K562 (cell line): Measurements from ENCODE around the gene BLOC1S2. TPM values are rescaled to one million over a fixed set of nuclear protein-coding genes. Genes with fewer than 3 reads are reported as not detected.

Experiments used
- KLF1 ChIP-seq: fragments of 450-650 bp; IDR thresholded peaks from 2 replicates; pipeline ENCODE4 v1.6.1; 2016; ENCODE audit warnings: missing genetic modification characterization, missing compliant biosample characterization
- RBBP5 ChIP-seq: fragments of 200-600 bp; sonication (generic); IDR thresholded peaks from 2 replicates; pipeline ENCODE4 v1.6.1; 2012; ENCODE audit warnings: borderline replicate concordance, mild to moderate bottlenecking, low read length, control low read depth, inconsistent platforms; ENCODE audit not compliant: insufficient read depth, poor library complexity, severe bottlenecking
- polyA plus RNA-seq, 8 experiments: library from polyadenylated mRNA; depleted of rRNA in 4 of 8; stranded (reverse) in 5 of 8; unstranded in 3 of 8; fragments of >200 nt; fragmentation: Nextera tagmentation in 2 of 8; fragmentation: Illumina TruSeq in 1 of 8; extraction: Ambion mirVana in 2 of 8; extraction: Trizol in 1 of 8; gene quantifications; 2 replicates each; pipeline versions ENCODE4 v1.2.1 to v1.2.3, GENCODE V29; 2011 to 2014; ENCODE audit warnings: inconsistent platforms in 1 of 8, missing spikeins in 1 of 8
- total RNA-seq, 7 experiments: library from RNA; depleted of rRNA in 6 of 7; stranded (reverse); fragments of >200 nt in 6 of 7; fragmentation: Illumina TruSeq in 2 of 7; extraction: Trizol in 2 of 7; gene quantifications; 2 replicates each; pipeline versions ENCODE4 v1.2.1 to v1.2.3, GENCODE V29; 2011 to 2021; ENCODE audit warnings: low replicate concordance in 1 of 7
- TF ChIP-seq, protein P1 (sequence below): fragments of 450-650 bp; IDR thresholded peaks from 2 replicates; pipeline ENCODE4 v1.6.1; 2016; ENCODE audit warnings: borderline replicate concordance
- TF ChIP-seq, protein P2 (sequence below), 2 experiments: fragments of 450-650 bp; IDR thresholded peaks; 2 replicates each; pipeline ENCODE4 v1.6.1; 2016; ENCODE audit warnings: mild to moderate bottlenecking in 2 of 2, borderline replicate concordance in 1 of 2, low read depth in 1 of 2, moderate library complexity in 1 of 2
- TF ChIP-seq, protein P3 (sequence below): fragments of 450-650 bp; IDR thresholded peaks from 2 replicates; pipeline ENCODE4 v1.6.1; 2016; ENCODE audit warnings: low read depth

The BLOC1S2 gene
- total and polyA plus RNA-seq, 9 of the 15 experiments (the other 6 are each of a cell fraction or from before 2014, with no cell fraction given): 29.5 to 45.8 (median 34.9) TPM

DNA sequence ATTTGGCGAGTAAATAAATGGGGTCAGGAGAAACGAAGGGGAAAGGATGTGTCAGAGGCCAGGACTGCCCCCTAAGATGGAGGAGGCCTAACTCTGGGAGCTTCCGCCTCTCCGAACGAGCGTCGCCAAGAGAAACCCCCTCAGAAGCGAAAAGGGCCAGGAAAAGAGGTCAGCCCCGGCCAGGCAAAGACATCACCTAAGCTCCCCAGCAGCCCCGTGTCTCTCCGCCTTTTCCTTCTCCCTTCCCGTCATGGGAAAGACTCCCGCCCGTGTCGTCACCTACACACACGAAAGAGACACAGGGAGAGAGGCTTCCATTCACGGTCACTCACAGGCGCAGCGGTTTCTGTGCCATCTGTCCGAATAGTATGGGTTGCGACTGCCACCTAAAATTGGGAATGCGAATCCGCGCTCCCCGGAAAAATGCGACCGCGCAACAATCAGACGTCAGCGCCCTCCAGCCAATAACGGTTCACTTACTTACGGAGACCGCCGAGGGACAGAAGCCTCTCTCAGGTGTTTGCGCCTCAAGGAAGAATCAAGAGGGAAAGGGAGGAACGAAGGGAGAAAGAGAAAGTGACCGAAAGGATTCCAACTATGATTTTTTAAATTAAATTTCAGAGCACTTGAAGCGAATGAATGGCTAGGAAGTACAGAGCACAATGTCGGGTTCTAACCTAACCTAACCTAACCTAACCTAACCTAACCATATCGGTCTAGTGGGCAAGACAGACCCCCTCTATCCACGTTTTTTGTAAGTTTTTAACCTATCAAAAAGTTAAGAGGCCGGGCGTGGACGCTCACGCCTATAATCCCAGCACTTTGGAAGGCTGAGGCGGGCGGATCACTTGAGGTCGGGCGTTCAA is 19.0 kb downstream of the BLOC1S2 start, which contains the start of gene CWF19L1 (continued):
- TF ChIP-seq, protein P1, sequence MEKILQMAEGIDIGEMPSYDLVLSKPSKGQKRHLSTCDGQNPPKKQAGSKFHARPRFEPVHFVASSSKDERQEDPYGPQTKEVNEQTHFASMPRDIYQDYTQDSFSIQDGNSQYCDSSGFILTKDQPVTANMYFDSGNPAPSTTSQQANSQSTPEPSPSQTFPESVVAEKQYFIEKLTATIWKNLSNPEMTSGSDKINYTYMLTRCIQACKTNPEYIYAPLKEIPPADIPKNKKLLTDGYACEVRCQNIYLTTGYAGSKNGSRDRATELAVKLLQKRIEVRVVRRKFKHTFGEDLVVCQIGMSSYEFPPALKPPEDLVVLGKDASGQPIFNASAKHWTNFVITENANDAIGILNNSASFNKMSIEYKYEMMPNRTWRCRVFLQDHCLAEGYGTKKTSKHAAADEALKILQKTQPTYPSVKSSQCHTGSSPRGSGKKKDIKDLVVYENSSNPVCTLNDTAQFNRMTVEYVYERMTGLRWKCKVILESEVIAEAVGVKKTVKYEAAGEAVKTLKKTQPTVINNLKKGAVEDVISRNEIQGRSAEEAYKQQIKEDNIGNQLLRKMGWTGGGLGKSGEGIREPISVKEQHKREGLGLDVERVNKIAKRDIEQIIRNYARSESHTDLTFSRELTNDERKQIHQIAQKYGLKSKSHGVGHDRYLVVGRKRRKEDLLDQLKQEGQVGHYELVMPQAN: 0 out of 2 replicates have a peak, but pooled peaks have one; percentile 66
- TF ChIP-seq, protein P2, sequence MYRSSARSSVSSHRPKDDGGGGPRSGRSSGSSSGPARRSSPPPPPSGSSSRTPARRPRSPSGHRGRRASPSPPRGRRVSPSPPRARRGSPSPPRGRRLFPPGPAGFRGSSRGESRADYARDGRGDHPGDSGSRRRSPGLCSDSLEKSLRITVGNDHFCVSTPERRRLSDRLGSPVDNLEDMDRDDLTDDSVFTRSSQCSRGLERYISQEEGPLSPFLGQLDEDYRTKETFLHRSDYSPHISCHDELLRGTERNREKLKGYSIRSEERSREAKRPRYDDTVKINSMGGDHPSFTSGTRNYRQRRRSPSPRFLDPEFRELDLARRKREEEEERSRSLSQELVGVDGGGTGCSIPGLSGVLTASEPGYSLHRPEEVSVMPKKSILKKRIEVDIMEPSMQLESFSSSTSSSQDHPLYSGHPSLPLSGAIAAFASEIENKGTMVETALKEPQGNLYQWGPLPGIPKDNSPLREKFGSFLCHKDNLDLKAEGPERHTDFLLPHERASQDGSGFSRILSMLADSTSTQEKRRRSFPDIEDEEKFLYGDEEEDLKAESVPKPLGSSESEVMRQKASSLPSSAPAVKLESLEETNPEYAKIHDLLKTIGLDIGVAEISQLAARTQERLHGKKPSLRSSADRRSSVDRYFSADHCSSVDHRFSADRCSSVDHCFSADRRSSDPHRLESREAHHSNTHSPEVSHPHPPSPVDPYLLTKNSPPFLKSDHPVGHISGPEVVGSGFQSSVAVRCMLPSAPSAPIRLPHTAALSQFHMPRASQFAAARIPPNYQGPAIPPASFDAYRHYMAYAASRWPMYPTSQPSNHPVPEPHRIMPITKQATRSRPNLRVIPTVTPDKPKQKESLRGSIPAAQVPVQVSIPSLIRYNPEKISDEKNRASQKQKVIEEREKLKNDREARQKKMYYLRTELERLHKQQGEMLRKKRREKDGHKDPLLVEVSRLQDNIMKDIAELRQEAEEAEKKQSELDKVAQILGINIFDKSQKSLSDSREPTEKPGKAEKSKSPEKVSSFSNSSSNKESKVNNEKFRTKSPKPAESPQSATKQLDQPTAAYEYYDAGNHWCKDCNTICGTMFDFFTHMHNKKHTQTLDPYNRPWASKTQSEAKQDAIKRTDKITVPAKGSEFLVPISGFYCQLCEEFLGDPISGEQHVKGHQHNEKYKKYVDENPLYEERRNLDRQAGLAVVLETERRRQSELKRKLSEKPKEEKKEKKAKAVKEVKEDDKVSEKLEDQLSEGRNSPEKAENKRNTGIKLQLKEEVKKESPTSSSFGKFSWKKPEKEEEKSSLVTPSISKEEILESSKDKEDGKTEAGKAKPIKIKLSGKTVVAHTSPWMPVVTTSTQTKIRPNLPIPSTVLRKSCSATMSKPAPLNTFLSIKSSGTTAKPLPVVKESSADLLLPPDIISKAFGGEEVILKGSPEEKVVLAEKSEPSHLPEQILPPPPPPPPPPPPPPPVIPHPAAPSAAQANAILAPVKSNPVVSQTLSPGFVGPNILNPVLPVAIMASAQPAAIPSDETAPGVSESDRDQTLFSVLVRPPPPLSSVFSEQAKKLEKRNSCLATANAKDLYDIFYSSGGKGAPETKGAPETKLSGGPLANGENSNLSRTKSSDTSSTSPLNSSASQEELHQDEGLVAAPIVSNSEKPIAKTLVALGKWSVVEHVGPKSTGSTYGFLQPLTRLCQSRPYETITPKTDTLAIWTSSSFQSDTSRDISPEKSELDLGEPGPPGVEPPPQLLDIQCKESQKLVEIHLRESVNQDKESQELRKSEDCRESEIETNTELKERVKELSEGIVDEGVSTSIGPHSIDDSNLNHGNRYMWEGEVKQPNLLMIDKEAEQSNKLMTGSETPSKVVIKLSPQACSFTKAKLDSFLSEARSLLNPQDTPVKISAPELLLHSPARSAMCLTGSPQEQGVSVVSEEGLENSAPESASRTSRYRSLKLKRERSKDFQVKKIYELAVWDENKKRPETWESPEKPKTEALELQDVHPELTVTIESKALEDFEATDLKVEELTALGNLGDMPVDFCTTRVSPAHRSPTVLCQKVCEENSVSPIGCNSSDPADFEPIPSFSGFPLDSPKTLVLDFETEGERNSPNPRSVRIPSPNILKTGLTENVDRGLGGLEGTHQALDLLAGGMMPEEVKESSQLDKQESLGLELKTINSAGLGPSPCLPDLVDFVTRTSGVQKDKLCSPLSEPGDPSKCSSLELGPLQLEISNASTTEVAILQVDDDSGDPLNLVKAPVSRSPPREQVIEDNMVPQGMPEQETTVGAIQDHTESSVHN (IDR thresholded peaks at IDR 0.05; ENCODE audit: borderline replicate concordance in 1 of 2, low read depth in 1 of 2): no peak
- TF ChIP-seq, protein P3, sequence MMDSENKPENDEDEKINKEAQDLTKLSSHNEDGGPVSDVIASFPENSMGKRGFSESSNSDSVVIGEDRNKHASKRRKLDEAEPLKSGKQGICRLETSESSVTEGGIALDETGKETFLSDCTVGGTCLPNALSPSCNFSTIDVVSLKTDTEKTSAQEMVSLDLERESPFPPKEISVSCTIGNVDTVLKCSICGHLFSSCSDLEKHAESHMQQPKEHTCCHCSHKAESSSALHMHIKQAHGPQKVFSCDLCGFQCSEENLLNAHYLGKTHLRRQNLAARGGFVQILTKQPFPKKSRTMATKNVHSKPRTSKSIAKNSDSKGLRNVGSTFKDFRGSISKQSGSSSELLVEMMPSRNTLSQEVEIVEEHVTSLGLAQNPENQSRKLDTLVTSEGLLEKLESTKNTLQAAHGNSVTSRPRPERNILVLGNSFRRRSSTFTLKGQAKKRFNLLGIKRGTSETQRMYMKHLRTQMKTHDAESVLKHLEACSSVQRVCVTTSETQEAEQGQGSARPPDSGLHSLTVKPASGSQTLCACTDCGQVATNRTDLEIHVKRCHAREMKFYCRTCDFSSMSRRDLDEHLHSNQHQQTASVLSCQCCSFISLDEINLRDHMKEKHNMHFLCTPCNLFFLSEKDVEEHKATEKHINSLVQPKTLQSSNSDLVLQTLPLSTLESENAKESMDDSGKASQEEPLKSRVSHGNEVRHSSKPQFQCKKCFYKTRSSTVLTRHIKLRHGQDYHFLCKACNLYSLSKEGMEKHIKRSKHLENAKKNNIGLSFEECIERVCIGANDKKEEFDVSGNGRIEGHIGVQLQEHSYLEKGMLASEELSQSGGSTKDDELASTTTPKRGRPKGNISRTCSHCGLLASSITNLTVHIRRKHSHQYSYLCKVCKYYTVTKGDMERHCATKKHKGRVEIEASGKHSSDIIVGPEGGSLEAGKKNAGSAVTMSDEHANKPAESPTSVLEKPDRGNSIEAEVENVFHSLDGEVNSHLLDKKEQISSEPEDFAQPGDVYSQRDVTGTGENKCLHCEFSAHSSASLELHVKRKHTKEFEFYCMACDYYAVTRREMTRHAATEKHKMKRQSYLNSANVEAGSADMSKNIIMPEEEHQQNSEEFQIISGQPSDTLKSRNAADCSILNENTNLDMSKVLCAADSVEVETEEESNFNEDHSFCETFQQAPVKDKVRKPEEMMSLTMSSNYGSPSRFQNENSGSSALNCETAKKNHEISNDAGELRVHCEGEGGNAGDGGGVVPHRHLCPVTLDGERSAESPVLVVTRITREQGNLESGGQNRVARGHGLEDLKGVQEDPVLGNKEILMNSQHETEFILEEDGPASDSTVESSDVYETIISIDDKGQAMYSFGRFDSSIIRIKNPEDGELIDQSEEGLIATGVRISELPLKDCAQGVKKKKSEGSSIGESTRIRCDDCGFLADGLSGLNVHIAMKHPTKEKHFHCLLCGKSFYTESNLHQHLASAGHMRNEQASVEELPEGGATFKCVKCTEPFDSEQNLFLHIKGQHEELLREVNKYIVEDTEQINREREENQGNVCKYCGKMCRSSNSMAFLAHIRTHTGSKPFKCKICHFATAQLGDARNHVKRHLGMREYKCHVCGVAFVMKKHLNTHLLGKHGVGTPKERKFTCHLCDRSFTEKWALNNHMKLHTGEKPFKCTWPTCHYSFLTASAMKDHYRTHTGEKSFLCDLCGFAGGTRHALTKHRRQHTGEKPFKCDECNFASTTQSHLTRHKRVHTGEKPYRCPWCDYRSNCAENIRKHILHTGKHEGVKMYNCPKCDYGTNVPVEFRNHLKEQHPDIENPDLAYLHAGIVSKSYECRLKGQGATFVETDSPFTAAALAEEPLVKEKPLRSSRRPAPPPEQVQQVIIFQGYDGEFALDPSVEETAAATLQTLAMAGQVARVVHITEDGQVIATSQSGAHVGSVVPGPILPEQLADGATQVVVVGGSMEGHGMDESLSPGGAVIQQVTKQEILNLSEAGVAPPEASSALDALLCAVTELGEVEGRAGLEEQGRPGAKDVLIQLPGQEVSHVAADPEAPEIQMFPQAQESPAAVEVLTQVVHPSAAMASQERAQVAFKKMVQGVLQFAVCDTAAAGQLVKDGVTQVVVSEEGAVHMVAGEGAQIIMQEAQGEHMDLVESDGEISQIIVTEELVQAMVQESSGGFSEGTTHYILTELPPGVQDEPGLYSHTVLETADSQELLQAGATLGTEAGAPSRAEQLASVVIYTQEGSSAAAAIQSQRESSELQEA: peak; percentile 95
- TF ChIP-seq RBBP5 (peak; percentile 79), KLF1 (tag) (no peak)
